Activated naive CD4-positive, alpha-beta T cell treated with anti-CD3 and anti-CD28 coated beads, Interleukin-2, amount 10 ng/mL, durations not matched to agents 7 days and 5 days (primary cell): ENCODE results near the gene TSKU.
A peak's percentile ranks its signal among the peaks of the same experiment; 100 is the strongest.
"Not testable (repeated sequence)": the region's sequence is repeated elsewhere in the genome, so short reads cannot be mapped to it uniquely, and the experiment has no call there.

Source experiments
- CTCF ChIA-PET: fragments of 350-600 bp; sonication (Branson Sonifier 250); formaldehyde crosslinking; loops from one replicate; lab custom pipeline; 2021; ENCODE audit warnings: antibody characterized with exemption; lab: Charles Lee
- DNase-seq: peaks from one replicate; pipeline ENCODE4 v3.0.0-alpha.2; 2020
- H3K27ac Mint-ChIP-seq: one replicate; pipeline ENCODE4 v1.8.0; 2021; ENCODE audit warnings: mild to moderate bottlenecking, moderate library complexity, mixed read lengths
- H3K27me3 Mint-ChIP-seq: one replicate; pipeline ENCODE4 v1.8.0; 2021; ENCODE audit warnings: mild to moderate bottlenecking, mixed read lengths
- H3K36me3 Mint-ChIP-seq: one replicate; pipeline ENCODE4 v1.8.0; 2021; ENCODE audit warnings: mixed read lengths
- H3K4me1 Mint-ChIP-seq: one replicate; pipeline ENCODE4 v1.8.0; 2021; ENCODE audit warnings: mixed read lengths
- H3K4me3 Mint-ChIP-seq: one replicate; pipeline ENCODE4 v1.8.0; 2021; ENCODE audit warnings: mild to moderate bottlenecking, moderate library complexity, mixed read lengths
- H3K9me3 Mint-ChIP-seq: one replicate; pipeline ENCODE4 v1.8.0; 2021; ENCODE audit warnings: mixed read lengths

Gene TSKU

GRCh38 chr11:76782531-76783293, 444 bp upstream of the TSKU start:
- peaks cover 96% of the 10 kb centered on the region for H3K27me3 Mint-ChIP-seq
- peaks cover 27% of the 10 kb centered on the region for H3K4me1 Mint-ChIP-seq
- CTCF ChIA-PET: interaction anchor here (0.7 to 1.4 kb wide), 4 partner anchors 15 to 280 kb away, joined by 3 to 4 read pairs (median 3); no protein-coding TSS in a partner anchor
- DNase-seq: peak; percentile 80
- no peaks in the 10 kb centered on the region for H3K9me3 Mint-ChIP-seq
- H3K36me3 Mint-ChIP-seq: no peaks in the 10 kb centered on the region
- peak overlapping the region; percentile 90 for H3K27ac Mint-ChIP-seq
- peak overlapping the region; percentile 78 for H3K4me3 Mint-ChIP-seq

DNA sequence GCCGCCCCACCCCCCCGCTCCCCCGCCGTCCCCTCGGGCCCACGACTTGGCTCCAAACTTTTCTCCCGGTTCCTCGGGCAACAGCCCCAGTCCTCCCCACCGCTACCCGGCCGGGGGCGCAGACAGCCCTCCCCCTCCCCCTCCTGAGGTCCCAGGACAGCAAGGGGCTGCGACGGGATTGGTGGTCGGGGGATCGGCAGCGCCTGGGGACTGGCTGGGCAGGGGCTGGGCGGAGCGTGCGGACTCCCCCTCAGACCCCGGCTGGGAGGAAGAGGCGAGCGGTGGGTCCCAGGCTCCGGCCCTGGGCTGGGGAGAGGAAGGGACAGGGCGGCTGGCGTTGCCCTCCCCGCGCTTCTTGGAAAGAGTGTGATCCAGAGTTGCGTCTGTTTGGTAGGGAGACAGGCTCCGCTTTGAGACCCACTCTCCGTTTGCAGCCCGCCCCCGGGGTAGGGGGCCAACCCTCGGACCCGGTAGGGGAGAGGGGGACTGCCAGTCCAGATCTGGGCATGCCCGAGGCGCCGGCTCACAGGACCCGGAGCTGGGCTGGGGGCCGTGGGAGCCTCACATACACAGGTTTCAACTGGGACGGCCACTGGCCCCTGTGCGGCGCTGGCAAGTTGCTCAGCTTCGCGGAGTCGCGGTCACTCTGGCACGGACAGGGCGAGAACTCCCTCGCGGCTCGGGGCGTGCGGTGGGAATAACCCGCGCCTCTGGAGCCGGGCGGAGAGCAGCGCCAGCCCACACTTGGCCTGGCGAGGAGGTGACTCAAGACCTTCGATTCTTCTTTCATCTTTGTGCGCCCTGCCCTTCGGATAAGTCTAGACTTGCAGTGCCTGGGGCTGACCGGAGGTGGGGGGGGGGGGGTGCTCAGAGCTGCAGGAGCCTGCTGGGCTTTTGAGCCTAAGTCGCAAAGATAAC, 999 bp downstream of the TSKU start:
- H3K27ac Mint-ChIP-seq: no peak overlapping the region
- peak overlapping the region; percentile 63 for H3K4me3 Mint-ChIP-seq
- no peaks in the 10 kb centered on the region for H3K36me3 Mint-ChIP-seq
- CTCF ChIA-PET: interaction anchor here (1.3 kb wide), 1 partner anchor 50 kb away, joined by 3 read pairs; no protein-coding TSS in a partner anchor
- H3K9me3 Mint-ChIP-seq: no peaks in the 10 kb centered on the region
- peaks cover 27% of the 10 kb centered on the region for H3K4me1 Mint-ChIP-seq
- DNase-seq: no peak
- peaks cover 96% of the 10 kb centered on the region for H3K27me3 Mint-ChIP-seq

- no peak overlapping the region for H3K4me3 Mint-ChIP-seq
- no peaks in the 10 kb centered on the region for H3K36me3 Mint-ChIP-seq
- H3K27me3 Mint-ChIP-seq: peaks cover 94% of the 10 kb centered on the region
These were observed 2.4 kb downstream of the TSKU start for GRCh38 chr11:76785513-76785912.

GRCh38 chr11:76786016-76786415, 2.9 kb downstream of the TSKU start:
- DNase-seq: no peak
- Mint-ChIP-seq H3K4me1 (peaks cover 22% of the 10 kb centered on the region), H3K36me3 (no peaks in the 10 kb centered on the region), H3K27me3 (peaks cover 94% of the 10 kb centered on the region), H3K27ac (no peak overlapping the region), H3K4me3 (no peak overlapping the region), H3K9me3 (no peaks in the 10 kb centered on the region)
- CTCF ChIA-PET: interaction anchor here (1.4 to 1.7 kb wide), 2 partner anchors 16 to 52 kb away, joined by 3 to 4 read pairs; no protein-coding TSS in a partner anchor

More at GRCh38 chr11:76785513-76785912, 2.4 kb downstream of the TSKU start:
- DNase-seq: no peak
- Mint-ChIP-seq H3K9me3 (no peaks in the 10 kb centered on the region), H3K27ac (no peak overlapping the region), H3K4me1 (peaks cover 27% of the 10 kb centered on the region)
- CTCF ChIA-PET: interaction anchor here (0.8 to 1.4 kb wide), 2 partner anchors 12 to 51 kb away, joined by 3 read pairs; no protein-coding TSS in a partner anchor

GRCh38 chr11:76786441-76787014, 3.4 kb downstream of the TSKU start:
- H3K27ac Mint-ChIP-seq: no peak overlapping the region

DNA sequence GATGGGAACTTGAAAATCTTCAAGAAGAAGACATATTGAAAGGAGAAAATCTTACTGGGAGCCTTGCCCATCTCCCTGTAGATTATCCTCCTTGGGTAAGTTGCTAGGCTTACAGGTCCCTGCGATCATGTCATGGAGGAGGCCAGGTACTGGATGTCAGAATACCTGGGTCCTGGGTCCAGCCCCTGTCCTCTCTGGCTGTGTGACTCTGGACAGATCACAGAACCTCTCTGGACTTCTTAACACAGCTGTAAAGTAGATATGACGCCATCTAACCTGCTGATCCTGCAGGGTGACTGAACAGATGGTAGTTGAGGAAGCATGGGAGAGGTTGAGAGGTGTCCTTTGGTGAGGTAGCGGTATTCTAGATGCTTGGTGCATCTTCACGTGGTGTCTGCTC, 4.1 kb downstream of the TSKU start:
- CTCF ChIA-PET: interaction anchor here (1.4 to 1.7 kb wide), 2 partner anchors 11 to 14 kb away, joined by 4 to 5 read pairs; no protein-coding TSS in a partner anchor
- DNase-seq: no peak
- Mint-ChIP-seq H3K27me3 (peaks cover 94% of the 10 kb centered on the region), H3K36me3 (no peaks in the 10 kb centered on the region), H3K4me1 (peaks cover 13% of the 10 kb centered on the region), H3K9me3 (no peaks in the 10 kb centered on the region), H3K4me3 (no peak overlapping the region), H3K27ac (no peak overlapping the region)

More at GRCh38 chr11:76786441-76787014, 3.4 kb downstream of the TSKU start:
- no peaks in the 10 kb centered on the region for H3K36me3 Mint-ChIP-seq
- peaks cover 94% of the 10 kb centered on the region for H3K27me3 Mint-ChIP-seq
- H3K4me3 Mint-ChIP-seq: no peak overlapping the region
- CTCF ChIA-PET: interaction anchor here (1.4 to 1.7 kb wide), 2 partner anchors 15 to 52 kb away, joined by 3 to 4 read pairs; no protein-coding TSS in a partner anchor
- no peaks in the 10 kb centered on the region for H3K9me3 Mint-ChIP-seq
- no peak for DNase-seq
- peaks cover 18% of the 10 kb centered on the region for H3K4me1 Mint-ChIP-seq

- Mint-ChIP-seq H3K36me3 (no peaks in the 10 kb centered on the region), H3K27ac (no peak overlapping the region), H3K27me3 (peaks cover 94% of the 10 kb centered on the region), H3K9me3 (peaks cover 2% of the 10 kb centered on the region), H3K4me1 (peaks cover 6% of the 10 kb centered on the region), H3K4me3 (no peak overlapping the region)
- CTCF ChIA-PET: interaction anchor here (1.4 kb wide), 1 partner anchor 10 kb away, joined by 5 read pairs; no protein-coding TSS in a partner anchor
- DNase-seq: peak; percentile 18
These were observed 4.9 kb downstream of the TSKU start for GRCh38 chr11:76787911-76788596.

DNA sequence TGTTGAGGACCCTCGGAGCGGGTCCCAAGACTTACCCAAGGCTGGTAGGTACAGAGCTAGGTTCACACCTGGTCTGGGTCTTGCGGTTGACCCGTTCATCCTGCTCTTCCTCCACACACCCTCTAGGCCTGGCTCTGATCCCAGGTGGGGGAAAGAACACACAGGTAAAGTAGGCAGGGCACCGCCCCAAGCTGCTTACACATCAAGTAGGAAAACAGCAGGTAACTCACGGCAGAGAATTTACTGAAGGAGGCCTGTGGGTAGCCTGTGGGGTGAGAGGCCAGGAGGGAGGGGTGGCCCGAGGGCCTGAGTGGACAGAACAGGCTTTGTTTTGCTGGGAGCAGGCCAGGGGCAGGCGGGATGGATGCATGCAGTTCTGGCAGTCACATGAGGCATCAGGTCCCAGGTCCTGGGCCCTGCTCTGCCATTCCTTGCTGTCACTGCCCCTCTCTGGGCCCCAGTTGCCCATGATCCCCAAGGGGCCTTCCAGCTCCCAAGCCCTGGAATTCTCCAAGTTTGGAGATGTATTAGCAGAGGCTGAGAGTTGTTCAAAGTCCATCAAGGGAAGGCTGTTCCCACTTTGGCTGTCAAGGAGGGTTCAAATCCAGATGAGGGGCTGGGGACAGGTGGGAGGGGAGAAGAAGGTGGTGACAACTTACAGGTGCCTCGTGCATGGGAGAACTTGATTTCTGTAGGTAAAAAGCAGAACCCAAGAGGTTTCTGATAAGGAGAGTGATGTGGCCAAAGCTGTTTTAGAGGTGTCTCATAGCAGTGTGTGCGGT, 5.7 kb downstream of the TSKU start:
- no peaks in the 10 kb centered on the region for H3K36me3 Mint-ChIP-seq
- no peak overlapping the region for H3K27ac Mint-ChIP-seq
- peaks cover 90% of the 10 kb centered on the region for H3K27me3 Mint-ChIP-seq
- H3K9me3 Mint-ChIP-seq: peaks cover 2% of the 10 kb centered on the region
- no peak overlapping the region for H3K4me3 Mint-ChIP-seq
- CTCF ChIA-PET: no interaction called here
- peaks cover 6% of the 10 kb centered on the region for H3K4me1 Mint-ChIP-seq
- no peak for DNase-seq

- peak; percentile 14 for DNase-seq
- no peak overlapping the region for H3K4me3 Mint-ChIP-seq
- H3K9me3 Mint-ChIP-seq: peaks cover 2% of the 10 kb centered on the region
- H3K27me3 Mint-ChIP-seq: peaks cover 85% of the 10 kb centered on the region
- H3K36me3 Mint-ChIP-seq: no peaks in the 10 kb centered on the region
- peaks cover 6% of the 10 kb centered on the region for H3K4me1 Mint-ChIP-seq
- CTCF ChIA-PET: no interaction called here
- H3K27ac Mint-ChIP-seq: no peak overlapping the region
These were observed 6.2 kb downstream of the TSKU start for GRCh38 chr11:76789443-76789719.

DNA sequence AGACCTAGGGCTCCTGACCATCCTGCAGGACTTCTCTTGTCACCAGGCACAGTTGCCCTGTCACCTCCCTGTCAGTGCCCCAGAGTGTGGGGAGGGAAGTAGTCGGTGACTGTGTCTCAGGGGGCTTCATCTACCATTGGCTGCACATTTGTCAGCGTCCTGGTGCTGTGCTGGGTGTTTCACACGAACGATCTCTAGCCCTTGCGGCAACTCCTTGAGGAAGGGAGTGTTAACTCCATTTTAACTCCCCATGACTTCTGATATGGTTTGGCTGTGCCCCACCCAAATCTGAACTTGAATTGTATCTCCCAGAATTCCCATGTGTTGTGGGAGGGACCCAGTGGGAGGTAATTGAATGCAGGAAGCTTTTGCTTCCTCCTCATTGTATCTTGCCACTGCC, 7.1 kb downstream of the TSKU start:
- no peak overlapping the region for H3K27ac Mint-ChIP-seq
- peaks cover 76% of the 10 kb centered on the region for H3K27me3 Mint-ChIP-seq
- no peaks in the 10 kb centered on the region for H3K4me1 Mint-ChIP-seq
- DNase-seq: no peak
- H3K36me3 Mint-ChIP-seq: no peaks in the 10 kb centered on the region
- no peak overlapping the region for H3K4me3 Mint-ChIP-seq
- CTCF ChIA-PET: no interaction called here
- H3K9me3 Mint-ChIP-seq: peaks cover 2% of the 10 kb centered on the region

DNA sequence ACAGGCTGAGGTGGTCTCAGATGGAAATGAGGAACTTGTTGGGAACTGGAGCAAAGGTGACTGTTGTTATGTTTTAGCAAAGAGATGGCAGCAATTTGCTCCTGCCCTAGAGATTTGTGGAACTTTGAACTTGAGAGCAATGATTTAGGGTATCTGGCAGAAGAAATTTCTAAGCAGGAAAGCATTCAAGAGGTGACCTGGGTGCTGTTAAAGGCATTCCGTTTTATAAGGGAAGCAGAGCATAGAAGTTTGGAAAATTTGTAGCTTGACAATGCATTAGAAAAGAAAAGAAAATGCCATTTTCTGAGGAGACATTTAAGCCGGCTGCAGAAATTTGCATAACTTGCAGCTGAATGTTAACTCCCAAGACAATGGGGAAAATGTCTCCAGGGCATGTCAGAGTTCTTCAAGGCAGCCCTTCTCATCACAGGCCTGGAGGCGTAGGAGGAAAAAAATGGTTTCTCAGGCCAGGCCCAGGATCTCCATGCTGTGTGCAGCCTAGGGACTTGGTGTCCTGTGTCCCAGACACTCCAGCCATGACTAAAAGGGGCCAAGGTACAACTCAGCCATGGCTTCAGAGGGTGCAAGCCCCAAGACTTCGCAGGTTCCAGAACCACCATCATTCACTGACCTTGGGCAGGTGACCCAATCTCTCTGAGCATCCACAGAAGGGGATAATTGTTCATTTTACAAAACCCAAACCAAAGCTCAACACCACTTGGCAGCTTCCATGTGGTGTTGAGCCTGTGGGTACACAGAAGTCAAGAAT, 8.0 kb downstream of the TSKU start:
- not testable (repeated sequence) for H3K27ac Mint-ChIP-seq, H3K4me3 Mint-ChIP-seq, H3K4me1 Mint-ChIP-seq, H3K36me3 Mint-ChIP-seq, H3K9me3 Mint-ChIP-seq, DNase-seq
- H3K27me3 Mint-ChIP-seq: peaks cover 70% of the 10 kb centered on the region
- CTCF ChIA-PET: interaction anchor here (1.2 kb wide), 1 partner anchor 128 kb away, joined by 5 read pairs; no protein-coding TSS in a partner anchor

DNA sequence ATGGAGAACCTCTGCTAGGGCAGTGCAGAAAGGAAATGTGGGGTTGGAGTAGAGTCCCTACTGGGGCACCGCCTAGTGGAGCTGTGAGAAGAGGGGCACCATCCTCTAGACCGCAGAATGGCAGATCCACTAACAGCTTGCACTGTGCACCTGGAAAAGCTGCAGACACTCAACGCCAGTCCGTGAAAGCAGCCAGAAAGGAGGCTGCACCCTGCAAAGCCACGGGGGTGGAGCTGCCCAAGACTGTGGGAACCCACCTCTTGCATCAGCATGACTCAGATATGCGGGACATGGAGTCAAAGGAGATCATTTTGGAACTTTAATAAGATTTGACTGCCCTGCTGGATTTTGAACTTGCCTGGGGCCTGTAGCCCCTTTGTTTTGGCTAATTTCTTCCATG, 8.7 kb downstream of the TSKU start:
- H3K27ac Mint-ChIP-seq: no peak overlapping the region
- H3K36me3 Mint-ChIP-seq: no peaks in the 10 kb centered on the region
- no peak overlapping the region for H3K4me3 Mint-ChIP-seq

More for the DNA sequence above, 8.7 kb downstream of the TSKU start:
- H3K4me1 Mint-ChIP-seq: no peaks in the 10 kb centered on the region
- no peak for DNase-seq
- H3K27me3 Mint-ChIP-seq: peaks cover 65% of the 10 kb centered on the region
- peaks cover 2% of the 10 kb centered on the region for H3K9me3 Mint-ChIP-seq
- CTCF ChIA-PET: interaction anchor here (1.2 kb wide), 1 partner anchor 128 kb away, joined by 5 read pairs; no protein-coding TSS in a partner anchor
